Hematopoietic multipotent progenitor cell treated with erythropoietin and hydrocortisone succinate and interleukin-3 and kit ligand, for 17 days (in vitro differentiated cells): ENCODE results near the gene ZNF212.
"Not testable (repeated sequence)": the region's sequence is repeated elsewhere in the genome, so short reads cannot be mapped to it uniquely, and the experiment has no call there.

Experiments
- DNase-seq: peaks from one replicate; pipeline ENCODE4 v3.0.0-alpha.2; 2015; ENCODE audit warnings: low spot score

ZNF212 gene

DNA sequence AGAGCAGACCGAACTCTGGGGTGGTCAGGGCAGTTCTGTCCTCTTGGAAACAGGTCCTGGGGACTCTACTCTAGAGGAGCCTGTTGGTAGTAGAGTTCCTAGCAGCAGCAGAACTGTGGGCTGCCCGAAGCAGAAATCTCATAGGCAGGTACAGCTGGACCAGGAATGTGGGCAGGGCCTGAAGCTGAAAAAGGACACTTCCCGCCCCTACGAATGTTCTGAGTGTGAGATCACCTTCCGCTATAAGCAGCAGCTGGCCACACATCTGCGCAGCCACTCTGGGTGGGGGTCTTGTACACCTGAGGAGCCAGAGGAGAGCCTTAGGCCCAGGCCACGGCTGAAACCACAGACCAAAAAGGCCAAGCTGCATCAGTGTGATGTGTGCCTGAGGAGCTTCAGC is 14.2 kb downstream of the ZNF212 start:
- DNase-seq: no peak

GRCh38 chr7:149254181-149254858 is 14.9 kb downstream of the ZNF212 start:
- DNase-seq: no peak

- no peak for DNase-seq
Measured at GRCh38 chr7:149255174-149255573, 15.7 kb downstream of the ZNF212 start.

GRCh38 chr7:149256568-149256967 is 17.1 kb downstream of the ZNF212 start:
- no peak for DNase-seq

DNA sequence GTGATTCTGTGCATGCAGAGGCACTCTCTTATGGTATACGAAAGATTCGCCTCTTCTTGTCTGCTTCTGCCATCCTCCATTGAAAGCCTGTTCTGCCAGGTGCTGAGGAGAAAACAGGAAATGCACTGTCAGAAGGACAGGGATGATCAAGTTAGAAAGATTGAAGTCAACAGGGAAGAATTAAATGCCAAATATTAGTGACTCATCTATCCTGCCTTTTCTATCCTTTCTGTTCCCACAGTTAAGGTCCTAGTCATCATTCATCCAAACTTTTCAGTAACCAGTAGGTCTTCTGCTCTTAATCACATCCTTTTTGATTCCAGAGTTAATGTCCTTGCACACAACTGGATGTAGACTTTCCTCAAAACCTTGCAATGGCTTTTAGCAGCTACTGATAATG is 17.7 kb downstream of the ZNF212 start:
- DNase-seq: no peak

GRCh38 chr7:149261316-149261828 is 21.9 kb downstream of the ZNF212 start:
- no peak for DNase-seq

GRCh38 chr7:149261829-149262617 is 22.6 kb downstream of the ZNF212 start, which contains the start of gene ZNF783:
Gene ZNF783, plus strand, starts transcription at chr7:149262196. Its CDS starts 138 bp downstream, at chr7:149262334.
- DNase-seq: peak; percentile 87

DNA sequence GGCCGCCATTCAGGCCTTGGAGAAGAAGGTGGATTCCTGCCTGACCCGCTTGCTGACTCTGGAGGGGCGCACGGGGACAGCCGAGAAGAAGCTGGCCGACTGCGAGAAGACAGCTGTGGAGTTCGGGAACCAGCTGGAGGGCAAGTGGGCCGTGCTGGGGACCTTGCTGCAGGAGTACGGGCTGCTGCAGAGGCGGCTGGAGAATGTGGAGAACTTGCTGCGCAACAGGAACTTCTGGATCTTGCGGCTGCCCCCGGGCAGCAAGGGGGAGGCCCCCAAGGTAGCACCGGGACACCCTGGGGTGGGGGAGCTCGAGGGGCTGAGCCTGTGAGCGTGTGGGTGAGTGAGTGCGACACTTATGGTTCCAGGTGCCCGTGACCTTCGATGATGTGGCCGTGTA is 27.0 kb downstream of the ZNF212 start:
- no peak for DNase-seq

- no peak for DNase-seq
Measured at GRCh38 chr7:149267733-149268132, 28.3 kb downstream of the ZNF212 start.

- DNase-seq: not testable (repeated sequence)
Measured at GRCh38 chr7:149274424-149274823, 35.0 kb downstream of the ZNF212 start.

- no peak for DNase-seq
Measured at GRCh38 chr7:149277871-149278270, 38.4 kb downstream of the ZNF212 start.

- no peak for DNase-seq
Measured at GRCh38 chr7:149278396-149278795, 38.9 kb downstream of the ZNF212 start.

DNA sequence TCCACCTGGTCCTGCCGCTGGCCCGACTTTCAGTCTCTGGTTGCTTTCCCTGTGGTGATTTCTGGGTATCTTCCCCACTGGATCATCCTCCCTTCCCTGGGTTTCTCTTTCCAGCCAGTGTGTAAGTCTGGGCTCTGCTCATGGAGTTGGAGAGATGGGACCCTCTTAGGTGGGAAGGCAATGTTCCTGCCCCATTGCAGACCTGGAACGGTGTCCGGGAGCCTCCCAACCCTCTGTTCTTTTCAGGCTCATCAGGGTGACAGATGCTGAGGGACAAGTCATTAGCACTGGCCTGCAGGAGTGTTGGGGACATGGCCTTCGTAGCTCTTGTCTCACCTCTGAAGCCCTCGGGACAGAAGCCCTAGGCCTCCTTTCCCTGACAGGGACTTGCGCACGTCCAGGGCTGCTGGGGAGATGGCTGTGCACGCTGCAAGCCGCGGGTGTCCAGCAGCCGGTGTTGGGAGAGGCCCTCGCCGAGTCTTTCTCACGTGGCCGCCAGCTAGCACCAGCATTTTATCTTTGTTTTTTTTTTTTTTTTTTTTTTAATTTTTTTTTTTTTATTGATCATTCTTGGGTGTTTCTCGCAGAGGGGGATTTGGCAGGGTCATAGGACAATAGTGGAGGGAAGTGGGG is 39.8 kb downstream of the ZNF212 start:
- DNase-seq: no peak

- DNase-seq: no peak
Measured at GRCh38 chr7:149280151-149280550, 40.7 kb downstream of the ZNF212 start.

DNA sequence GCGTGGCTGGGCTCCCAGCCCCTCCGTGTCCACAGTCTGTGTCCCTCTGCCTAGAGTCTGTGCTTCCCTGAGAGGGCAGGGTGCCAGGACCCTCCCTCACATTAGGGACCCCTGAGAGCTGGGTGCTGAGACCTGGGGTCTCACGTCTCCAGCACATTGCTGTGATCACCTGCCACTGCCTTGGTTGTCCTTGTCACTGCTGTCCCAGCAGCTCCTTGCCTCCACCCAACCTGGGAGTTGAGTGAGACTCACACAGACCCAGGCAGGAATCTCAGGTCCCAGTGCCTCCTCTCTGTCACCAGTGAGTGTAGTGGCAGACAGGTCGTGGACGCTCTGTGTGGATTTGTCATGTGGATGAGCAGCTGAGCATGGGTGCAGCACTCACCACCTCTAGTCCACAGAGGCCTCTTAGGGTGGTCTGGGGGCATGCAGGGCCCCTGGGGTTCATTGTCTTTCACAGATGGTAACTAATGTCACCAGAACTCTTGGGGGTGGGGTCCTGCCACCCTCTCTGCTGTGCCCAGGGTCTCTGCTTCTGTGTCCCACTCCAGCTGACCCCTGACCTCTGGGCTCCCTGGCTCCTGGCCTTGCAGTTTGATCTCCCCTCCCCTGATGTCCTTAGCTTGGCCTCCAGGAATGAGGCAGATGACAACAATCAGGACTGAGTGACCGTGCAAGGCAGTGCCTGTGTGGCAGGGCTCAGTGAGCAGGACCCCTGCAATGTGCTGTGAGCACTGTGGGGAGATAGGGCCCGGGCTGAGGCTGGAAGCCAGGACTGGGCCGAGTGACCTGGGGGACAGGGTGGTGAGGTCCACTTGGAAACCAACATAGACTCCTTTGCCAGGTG is 41.4 kb downstream of the ZNF212 start:
- no peak for DNase-seq

DNA sequence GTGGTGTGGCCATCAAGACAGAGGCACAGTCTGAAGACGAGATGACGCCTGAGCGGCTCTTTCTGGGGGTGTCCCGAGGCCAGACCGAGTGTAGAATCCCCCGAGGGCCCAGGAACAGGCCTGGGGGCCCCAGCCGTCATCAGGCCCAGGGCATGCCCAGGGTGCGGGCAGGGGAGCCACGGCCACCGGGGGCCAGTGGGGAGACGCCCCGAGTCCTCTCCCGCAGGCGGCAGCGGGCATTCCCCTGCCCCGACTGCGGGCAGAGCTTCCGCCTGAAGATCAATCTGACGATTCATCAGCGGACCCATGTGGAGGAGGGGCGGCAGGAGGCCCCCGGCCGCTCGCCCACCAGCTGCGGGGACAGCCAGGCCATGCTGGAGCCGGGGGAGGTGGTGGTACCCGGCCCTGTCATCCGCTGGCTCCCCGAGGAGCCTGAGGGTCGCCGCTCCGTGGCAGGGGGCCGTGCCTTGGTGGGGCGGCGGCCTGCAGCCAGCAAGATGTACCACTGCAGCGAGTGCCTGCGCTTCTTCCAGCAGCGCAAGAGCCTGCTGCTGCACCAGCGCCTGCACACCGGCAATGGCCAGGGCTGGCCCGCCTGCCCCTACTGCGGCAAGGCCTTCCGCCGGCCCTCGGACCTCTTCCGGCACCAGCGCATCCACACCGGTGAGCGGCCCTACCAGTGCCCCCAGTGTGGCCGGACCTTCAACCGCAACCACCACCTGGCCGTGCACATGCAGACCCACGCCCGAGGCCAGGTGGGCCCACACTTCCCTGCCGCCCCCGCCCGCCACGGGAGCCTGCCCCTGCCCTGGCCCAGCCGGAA is 42.3 kb downstream of the ZNF212 start:
- no peak for DNase-seq

DNA sequence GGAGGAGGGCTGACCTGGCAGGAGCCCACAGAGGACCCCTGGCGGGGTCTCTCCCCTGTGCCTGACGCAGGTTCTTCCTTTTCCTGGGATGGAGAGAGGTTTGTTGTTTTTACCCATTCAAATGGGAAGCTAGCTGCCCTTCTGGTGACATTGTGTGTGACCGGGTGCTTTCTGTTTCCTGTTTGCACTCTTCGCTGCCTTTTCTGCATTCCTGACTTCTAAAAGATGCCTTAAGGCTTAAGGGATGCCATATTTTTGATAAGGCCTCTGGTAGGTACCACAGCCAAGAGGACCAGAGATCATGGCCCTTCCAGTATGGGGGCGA is 42.8 kb downstream of the ZNF212 start:
- DNase-seq: no peak

DNA sequence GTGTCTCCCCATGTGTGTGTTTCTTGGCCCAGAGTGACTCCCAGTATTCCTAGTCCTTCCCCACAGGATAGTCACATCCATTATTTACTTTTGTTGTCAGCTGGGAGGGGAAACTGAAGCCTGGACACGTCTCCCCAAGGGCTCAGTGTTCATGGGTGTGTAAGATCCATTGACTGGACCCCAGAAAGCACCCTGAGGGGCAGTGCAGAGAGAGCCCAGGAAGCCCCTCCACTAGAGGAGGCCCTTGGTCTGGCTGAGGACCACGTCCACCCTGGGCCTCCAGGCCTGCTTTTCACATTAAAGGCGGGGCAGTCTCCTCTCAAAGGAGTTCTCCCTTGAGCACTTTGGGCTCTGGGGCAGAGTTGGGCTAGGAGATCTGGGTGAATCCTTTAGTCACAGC is 43.9 kb downstream of the ZNF212 start:
- no peak for DNase-seq

- DNase-seq: no peak
Measured at GRCh38 chr7:149284343-149284742, 44.9 kb downstream of the ZNF212 start.

DNA sequence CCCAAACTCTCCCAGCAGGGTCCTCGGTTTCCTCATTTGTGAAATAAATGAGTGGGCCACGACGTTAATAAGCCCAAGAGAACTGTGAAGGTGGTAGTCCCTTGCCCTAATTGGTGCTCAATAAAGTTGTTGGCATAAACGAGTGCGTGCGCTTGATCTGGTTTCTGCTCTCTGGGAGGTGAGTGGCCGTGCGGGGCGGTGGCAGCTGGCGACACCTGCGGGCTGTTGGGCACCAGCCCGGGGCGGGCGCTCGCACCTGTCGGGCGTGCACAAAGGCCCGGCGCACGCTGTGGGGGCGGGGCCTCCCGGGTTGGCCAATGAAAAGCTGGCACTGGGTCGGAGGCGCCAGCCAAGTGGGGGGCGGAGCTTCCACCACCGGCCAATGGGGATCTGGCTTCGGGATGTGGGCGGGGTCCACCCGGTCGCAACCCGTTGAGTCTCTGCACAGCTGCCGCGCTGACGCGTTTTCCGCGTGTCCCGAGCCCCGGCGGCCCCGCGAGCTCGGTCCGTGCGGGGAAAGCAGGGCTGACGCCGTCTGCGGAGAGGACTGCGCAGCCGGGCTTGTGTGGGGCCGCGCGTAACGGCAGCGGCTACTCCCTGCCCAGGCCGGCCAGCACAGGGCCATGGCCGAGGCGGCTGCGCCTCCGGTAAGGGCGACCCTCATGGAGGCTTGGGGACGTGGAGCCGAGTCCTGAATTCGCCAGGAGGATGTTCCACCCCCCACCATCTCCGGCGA is 45.6 kb downstream of the ZNF212 start:
- peak; percentile 87 for DNase-seq
